WERI-Rb-1 (cell line): ENCODE results near the gene BCAT1.
A peak's percentile ranks its signal among the peaks of the same experiment; 100 is the strongest.

Experiments
- DNase-seq: peaks from one replicate; pipeline ENCODE4 v3.0.0-alpha.2; 2020
- H3K27ac ChIP-seq: fragments of 250-450 bp; sonication (Bioruptor Pico); 2 replicates; pipeline ENCODE4 v1.5.1; 2020; ENCODE audit warnings: mild to moderate bottlenecking, moderate library complexity
- H3K27me3 ChIP-seq: fragments of 250-450 bp; sonication (Bioruptor Pico); 2 replicates; pipeline ENCODE4 v1.5.1; 2021; ENCODE audit warnings: mild to moderate bottlenecking, low read depth, moderate library complexity; ENCODE audit not compliant: insufficient read depth, severe bottlenecking
- H3K36me3 ChIP-seq: fragments of 250-450 bp; sonication (Bioruptor Pico); 2 replicates; pipeline ENCODE4 v1.5.1; 2020; ENCODE audit warnings: mild to moderate bottlenecking, moderate library complexity
- H3K4me3 ChIP-seq: 2 replicates; pipeline ENCODE4 v1.5.1; 2011; ENCODE audit warnings: low read depth, mild to moderate bottlenecking, control low read depth, low read length
- H3K9me3 ChIP-seq: fragments of 250-450 bp; sonication (Bioruptor Pico); 2 replicates; pipeline ENCODE4 v1.5.1; 2021; ENCODE audit warnings: mild to moderate bottlenecking, moderate library complexity; ENCODE audit not compliant: severe bottlenecking
- CTCF ChIP-seq: IDR thresholded peaks from 2 replicates; pipeline ENCODE4 v1.5.1; 2011; ENCODE audit warnings: low read depth, mild to moderate bottlenecking, control low read depth, inconsistent platforms, low read length

Gene BCAT1

GRCh38 chr12:24947541-24948419, 1.1 kb downstream of the BCAT1 start:
- Histone ChIP-seq H3K4me3 (peak overlapping the region; percentile 55; the same call in 1 of the 2 replicates), H3K36me3 (no peaks in the 10 kb centered on the region), H3K27me3 (peaks cover 52% of the 10 kb centered on the region), H3K27ac (no peak overlapping the region), H3K9me3 (no peaks in the 10 kb centered on the region)
- DNase-seq = no peak
- TF ChIP-seq CTCF = no peak

- peaks cover 40% of the 10 kb centered on the region for H3K27me3 ChIP-seq
- no peaks in the 10 kb centered on the region for H3K36me3 ChIP-seq
- H3K27ac ChIP-seq = no peak overlapping the region
- no peak overlapping the region for H3K4me3 ChIP-seq
- no peak for DNase-seq
- no peak for TF ChIP-seq CTCF
- no peaks in the 10 kb centered on the region for H3K9me3 ChIP-seq
Observed at GRCh38 chr12:24945845-24946244, 3.1 kb downstream of the BCAT1 start.

- peaks cover 32% of the 10 kb centered on the region for H3K27me3 ChIP-seq
- no peak for DNase-seq
- no peak for TF ChIP-seq CTCF
- H3K27ac ChIP-seq = no peak overlapping the region
- no peaks in the 10 kb centered on the region for H3K9me3 ChIP-seq
- H3K36me3 ChIP-seq = no peaks in the 10 kb centered on the region
- H3K4me3 ChIP-seq = no peak overlapping the region
Observed at GRCh38 chr12:24945039-24945438, 3.9 kb downstream of the BCAT1 start.

- DNase-seq = no peak
- Histone ChIP-seq H3K36me3 (no peaks in the 10 kb centered on the region), H3K27ac (no peak overlapping the region), H3K27me3 (peaks cover 27% of the 10 kb centered on the region), H3K4me3 (no peak overlapping the region), H3K9me3 (no peaks in the 10 kb centered on the region)
- no peak for TF ChIP-seq CTCF
Observed at GRCh38 chr12:24944601-24944975, 4.3 kb downstream of the BCAT1 start.

- DNase-seq = no peak
- no peak for TF ChIP-seq CTCF
- peaks cover 22% of the 10 kb centered on the region for H3K27me3 ChIP-seq
- no peak overlapping the region for H3K27ac ChIP-seq
- no peak overlapping the region for H3K4me3 ChIP-seq
- H3K9me3 ChIP-seq = no peaks in the 10 kb centered on the region
- H3K36me3 ChIP-seq = no peaks in the 10 kb centered on the region
Observed at GRCh38 chr12:24943947-24944600, 4.8 kb downstream of the BCAT1 start.
